Stimulated activated CD4-positive, alpha-beta T cell treated with anti-CD3 and anti-CD28 coated beads, Interleukin-4, amount 100 ng/mL, for 48 hours (primary cell): ENCODE measurements around the gene CABP1.
"Not testable (repeated sequence)": the region's sequence is repeated elsewhere in the genome, so short reads cannot be mapped to it uniquely, and the experiment has no call there.

Source experiments
- DNase-seq, 2 donors: peaks; one replicate each; pipeline ENCODE4 v3.0.0-alpha.2; 2020; ENCODE audit warnings: low read depth in 2 of 2

The CABP1 gene

GRCh38 chr12:120668091-120668867, 27.9 kb downstream of the CABP1 start:
- DNase-seq, result no peak

GRCh38 chr12:120668868-120669840, 28.7 kb downstream of the CABP1 start:
- DNase-seq, result no peak

- DNase-seq, result not testable (repeated sequence)
These were observed 29.8 kb downstream of the CABP1 start for GRCh38 chr12:120670237-120670636.

GRCh38 chr12:120670667-120671066, 30.2 kb downstream of the CABP1 start:
- no peak for DNase-seq

- DNase-seq, result no peak
These were observed 33.7 kb downstream of the CABP1 start for GRCh38 chr12:120674097-120674636.

- peak in 1 of 2 donors; percentile 2 for DNase-seq
These were observed 37.5 kb downstream of the CABP1 start for GRCh38 chr12:120677765-120678473.

- DNase-seq, result no peak
These were observed 38.1 kb downstream of the CABP1 start for GRCh38 chr12:120678572-120678971.

- DNase-seq, result no peak
These were observed 39.8 kb downstream of the CABP1 start for GRCh38 chr12:120680165-120680738.

GRCh38 chr12:120684523-120684932, 44.1 kb downstream of the CABP1 start:
- no peak for DNase-seq

GRCh38 chr12:120685522-120685921, 45.1 kb downstream of the CABP1 start:
- no peak for DNase-seq

- DNase-seq, result peak; percentile 95 to 98
These were observed 45.8 kb downstream of the CABP1 start for GRCh38 chr12:120686151-120686689.

GRCh38 chr12:120686690-120687577, 46.5 kb downstream of the CABP1 start, which contains the start of gene MLEC:
Gene MLEC (plus strand): TSS chr12:120687149. CDS start chr12:120687297, 148 bp downstream.
- peak; percentile 98 to 99 for DNase-seq

GRCh38 chr12:120687578-120688289, 47.3 kb downstream of the CABP1 start:
- DNase-seq, result peak; percentile 19 to 21

- no peak for DNase-seq
These were observed 48.2 kb downstream of the CABP1 start for GRCh38 chr12:120688527-120689071.

- no peak for DNase-seq
These were observed 49.1 kb downstream of the CABP1 start for GRCh38 chr12:120689397-120690082.

GRCh38 chr12:120690083-120690450, 49.6 kb downstream of the CABP1 start:
- no peak for DNase-seq

GRCh38 chr12:120690978-120691377, 50.6 kb downstream of the CABP1 start:
- no peak for DNase-seq

- no peak for DNase-seq
These were observed 52.2 kb downstream of the CABP1 start for GRCh38 chr12:120692524-120693033.
